CD4-positive, alpha-beta memory T cell (primary cell): ENCODE results near the gene SPARC. TPM values are rescaled to one million over a fixed set of nuclear protein-coding genes. Genes with fewer than 3 reads are reported as not detected.

Experiments used
- CTCF ChIA-PET: fragments of 350-600 bp; sonication (Branson Sonifier 250); formaldehyde crosslinking; loops from one replicate; lab custom pipeline; 2021; ENCODE audit warnings: inconsistent platforms; ENCODE audit not compliant: partially characterized antibody; lab: Charles Lee
- POLR2A ChIA-PET: fragments of 350-600 bp; sonication (Branson Sonifier 250); formaldehyde crosslinking; loops from one replicate; lab custom pipeline; 2021; ENCODE audit not compliant: partially characterized antibody; lab: Charles Lee
- DNase-seq, 5 donors: peaks; one replicate each; pipeline versions ENCODE4 v3.0.0 to v3.0.0-alpha.2; 2020 to 2022; ENCODE audit warnings: mixed read lengths in 1 of 5
- H3K27ac ChIP-seq: one replicate; pipeline ENCODE4 v1.7.0; 2013; ENCODE audit warnings: low read depth, low read length
- H3K27me3 ChIP-seq: 2 replicates; pipeline ENCODE4 v1.7.0; 2013; ENCODE audit warnings: mild to moderate bottlenecking, low read length, moderate library complexity; ENCODE audit not compliant: insufficient read depth
- H3K36me3 ChIP-seq: 2 replicates; pipeline ENCODE4 v1.7.0; 2013; ENCODE audit warnings: mild to moderate bottlenecking, low read length, moderate library complexity; ENCODE audit not compliant: insufficient read depth
- H3K4me1 ChIP-seq: 2 replicates; pipeline ENCODE4 v1.7.0; 2013; ENCODE audit warnings: mild to moderate bottlenecking, low read length, moderate library complexity; ENCODE audit not compliant: insufficient read depth
- H3K4me3 ChIP-seq, 2 donors: one replicate each; pipeline ENCODE4 v1.7.0; 2013; ENCODE audit warnings: low read length in 2 of 2, mild to moderate bottlenecking in 1 of 2
- H3K9me3 ChIP-seq, 2 donors: one replicate each; pipeline ENCODE4 v1.7.0; 2013; ENCODE audit warnings: low read length in 2 of 2, control low read depth in 1 of 2; ENCODE audit not compliant: control insufficient read depth in 1 of 2
- H3K27ac Mint-ChIP-seq, 7 donors: one replicate each; pipeline ENCODE4 v1.8.0; 2020 to 2021; ENCODE audit warnings: mixed read lengths in 7 of 7, mild to moderate bottlenecking in 6 of 7, inconsistent platforms in 3 of 7, moderate library complexity in 3 of 7
- H3K27me3 Mint-ChIP-seq, 2 donors: one replicate each; pipeline ENCODE4 v1.8.0; 2020 to 2021; ENCODE audit warnings: mixed read lengths in 2 of 2
- H3K36me3 Mint-ChIP-seq, 2 donors: one replicate each; pipeline ENCODE4 v1.8.0; 2020 to 2021; ENCODE audit warnings: mixed read lengths in 2 of 2, inconsistent platforms in 1 of 2, mild to moderate bottlenecking in 1 of 2
- H3K4me1 Mint-ChIP-seq, 4 donors: one replicate each; pipeline ENCODE4 v1.8.0; 2020 to 2021; ENCODE audit warnings: mixed read lengths in 4 of 4, mild to moderate bottlenecking in 1 of 4
- H3K4me3 Mint-ChIP-seq, 8 donors: one replicate each; pipeline ENCODE4 v1.8.0; 2020 to 2021; ENCODE audit warnings: mixed read lengths in 8 of 8, mild to moderate bottlenecking in 7 of 8, moderate library complexity in 6 of 8, inconsistent platforms in 3 of 8
- H3K9me3 Mint-ChIP-seq, 8 donors: one replicate each; pipeline ENCODE4 v1.8.0; 2020 to 2021; ENCODE audit warnings: mixed read lengths in 8 of 8, mild to moderate bottlenecking in 5 of 8, inconsistent platforms in 3 of 8, moderate library complexity in 1 of 8
- intact Hi-C: fragments of 100-400 bp; cut with micrococcal nuclease; formaldehyde crosslinking; loops from one replicate; pipeline ENCODE4 v1.15.1; 2023
- polyA plus RNA-seq, 2 donors: library from polyadenylated mRNA; unstranded; fragments of 300-500 nt; fragmentation: Illumina TruSeq; gene quantifications; one replicate each; pipeline ENCODE4 v1.2.3, GENCODE V29; 2021
- total RNA-seq, 2 experiments: library from RNA; stranded (reverse); gene quantifications; one replicate each; pipeline ENCODE4 v1.2.3, GENCODE V29; 2021

The SPARC gene
- total and polyA plus RNA-seq, 4 experiments from 2014 or later = 0.19 to 0.47 (median 0.37) TPM; not detected in 1

- no peaks in the 10 kb centered on the region for H3K36me3 Mint-ChIP-seq
- H3K9me3 Mint-ChIP-seq = no peaks in the 10 kb centered on the region
- ChIA-PET POLR2A (no interaction called here), CTCF (no interaction called here)
- Histone ChIP-seq H3K4me3 (no peak overlapping the region), H3K27ac (no peak overlapping the region), H3K4me1 (no peaks in the 10 kb centered on the region), H3K27me3 (no peaks in the 10 kb centered on the region), H3K9me3 (no peaks in the 10 kb centered on the region), H3K36me3 (no peaks in the 10 kb centered on the region)
- DNase-seq = no peak
- no peak overlapping the region for H3K27ac Mint-ChIP-seq
- intact Hi-C loops = no loop called here
- no peak overlapping the region for H3K4me3 Mint-ChIP-seq
- no peaks in the 10 kb centered on the region for H3K4me1 Mint-ChIP-seq
- H3K27me3 Mint-ChIP-seq = peaks cover 5 to 7% of the 10 kb centered on the region in 2 donors
These were observed 52.8 kb downstream of the SPARC start for GRCh38 chr5:151633892-151634291.

DNA sequence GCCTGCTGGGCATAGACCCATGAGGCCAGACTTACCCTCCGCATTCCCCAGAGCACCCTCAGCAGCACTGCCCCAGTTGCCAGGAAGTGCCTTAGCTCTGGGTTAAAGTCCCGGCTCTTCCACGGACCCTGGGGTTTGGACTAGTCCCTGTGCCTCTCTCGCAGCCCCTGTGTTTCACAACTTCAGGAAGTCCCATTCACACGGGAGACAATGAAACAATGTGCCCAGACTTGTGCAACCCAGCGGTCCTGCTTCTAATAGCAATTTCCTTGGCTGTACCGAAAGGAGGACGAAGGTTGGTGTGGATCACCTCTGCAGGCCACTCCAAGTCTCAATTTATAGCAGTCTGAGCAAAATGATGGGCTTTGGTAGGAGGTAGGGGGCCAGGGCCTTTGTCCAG is 53.8 kb downstream of the SPARC start:
- no peak for DNase-seq
- Histone ChIP-seq H3K9me3 (no peaks in the 10 kb centered on the region), H3K36me3 (no peaks in the 10 kb centered on the region), H3K4me3 (no peak overlapping the region), H3K4me1 (no peaks in the 10 kb centered on the region), H3K27ac (no peak overlapping the region), H3K27me3 (no peaks in the 10 kb centered on the region)
- ChIA-PET POLR2A (no interaction called here), CTCF (no interaction called here)
- H3K4me1 Mint-ChIP-seq = no peaks in the 10 kb centered on the region
- no peak overlapping the region for H3K4me3 Mint-ChIP-seq
- peak overlapping the region in 1 of 7 donors; percentile 19 for H3K27ac Mint-ChIP-seq
- H3K9me3 Mint-ChIP-seq = no peaks in the 10 kb centered on the region
- intact Hi-C loops = no loop called here
- H3K27me3 Mint-ChIP-seq = peaks cover 4 to 5% of the 10 kb centered on the region in 2 donors
- H3K36me3 Mint-ChIP-seq = no peaks in the 10 kb centered on the region

- no peaks in the 10 kb centered on the region for H3K9me3 Mint-ChIP-seq
- Histone ChIP-seq H3K4me3 (no peak overlapping the region), H3K36me3 (no peaks in the 10 kb centered on the region), H3K27me3 (no peaks in the 10 kb centered on the region), H3K9me3 (no peaks in the 10 kb centered on the region), H3K4me1 (no peaks in the 10 kb centered on the region), H3K27ac (no peak overlapping the region)
- intact Hi-C loops = no loop called here
- no peaks in the 10 kb centered on the region for H3K4me1 Mint-ChIP-seq
- H3K27ac Mint-ChIP-seq = no peak overlapping the region
- DNase-seq = no peak
- no peak overlapping the region for H3K4me3 Mint-ChIP-seq
- peaks cover 4 to 5% of the 10 kb centered on the region in 2 donors for H3K27me3 Mint-ChIP-seq
- ChIA-PET CTCF (no interaction called here), POLR2A (no interaction called here)
- no peaks in the 10 kb centered on the region for H3K36me3 Mint-ChIP-seq
These were observed 54.2 kb downstream of the SPARC start for GRCh38 chr5:151632524-151632923.

DNA sequence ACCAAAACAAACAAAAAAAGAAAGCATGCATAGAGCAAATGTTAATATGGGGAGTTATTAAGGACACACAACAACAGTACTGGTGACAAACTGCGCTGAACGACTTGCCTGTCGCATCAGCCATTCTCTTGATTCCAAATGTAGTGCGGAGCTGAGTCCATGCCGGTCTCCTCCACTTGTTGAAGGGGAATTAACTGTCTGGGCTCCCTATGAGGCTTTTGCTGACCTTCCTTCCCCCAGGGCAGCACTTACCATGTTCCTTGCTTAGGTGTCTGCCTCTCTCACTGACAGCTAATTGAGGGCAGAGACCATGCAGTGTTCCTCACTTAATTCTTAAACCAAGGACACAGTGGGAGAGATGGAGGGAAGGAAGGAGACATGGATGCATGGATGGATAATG is 54.8 kb downstream of the SPARC start:
- H3K27me3 Mint-ChIP-seq = peaks cover 4 to 5% of the 10 kb centered on the region in 2 donors
- H3K27ac ChIP-seq = no peak overlapping the region
- H3K27me3 ChIP-seq = no peaks in the 10 kb centered on the region
- no peaks in the 10 kb centered on the region for H3K9me3 Mint-ChIP-seq
- no peaks in the 10 kb centered on the region for H3K36me3 Mint-ChIP-seq
- H3K36me3 ChIP-seq = no peaks in the 10 kb centered on the region
- intact Hi-C loops = no loop called here
- no peaks in the 10 kb centered on the region for H3K4me1 ChIP-seq
- CTCF ChIA-PET = no interaction called here
- DNase-seq = no peak
- H3K4me3 ChIP-seq = no peak overlapping the region
- no peak overlapping the region for H3K27ac Mint-ChIP-seq
- no peak overlapping the region for H3K4me3 Mint-ChIP-seq
- no peaks in the 10 kb centered on the region for H3K9me3 ChIP-seq
- POLR2A ChIA-PET = no interaction called here
- H3K4me1 Mint-ChIP-seq = no peaks in the 10 kb centered on the region

GRCh38 chr5:151630088-151630487 is 56.6 kb downstream of the SPARC start:
- Histone ChIP-seq H3K4me1 (no peaks in the 10 kb centered on the region), H3K27ac (no peak overlapping the region), H3K4me3 (no peak overlapping the region), H3K36me3 (no peaks in the 10 kb centered on the region), H3K27me3 (no peaks in the 10 kb centered on the region), H3K9me3 (no peaks in the 10 kb centered on the region)
- POLR2A ChIA-PET = no interaction called here
- CTCF ChIA-PET = no interaction called here
- H3K4me1 Mint-ChIP-seq = no peaks in the 10 kb centered on the region
- H3K27ac Mint-ChIP-seq = no peak overlapping the region
- H3K4me3 Mint-ChIP-seq = no peak overlapping the region
- H3K27me3 Mint-ChIP-seq = peaks cover 4 to 5% of the 10 kb centered on the region in 2 donors
- DNase-seq = no peak
- no peaks in the 10 kb centered on the region for H3K9me3 Mint-ChIP-seq
- intact Hi-C loops = no loop called here
- H3K36me3 Mint-ChIP-seq = no peaks in the 10 kb centered on the region

- H3K27ac Mint-ChIP-seq = no peak overlapping the region
- intact Hi-C loops = no loop called here
- no peaks in the 10 kb centered on the region for H3K9me3 ChIP-seq
- H3K27me3 Mint-ChIP-seq = peaks cover 7 to 8% of the 10 kb centered on the region in 2 donors
- no peaks in the 10 kb centered on the region for H3K27me3 ChIP-seq
- no peak for DNase-seq
- no peaks in the 10 kb centered on the region for H3K36me3 ChIP-seq
- ChIA-PET CTCF (interaction anchor here (1.8 kb wide), 1 partner anchor 31 kb away, joined by 3 read pairs; no protein-coding TSS in a partner anchor), POLR2A (no interaction called here)
- H3K4me3 ChIP-seq = no peak overlapping the region
- no peak overlapping the region for H3K27ac ChIP-seq
- H3K4me1 Mint-ChIP-seq = no peaks in the 10 kb centered on the region
- no peaks in the 10 kb centered on the region for H3K36me3 Mint-ChIP-seq
- H3K4me1 ChIP-seq = no peaks in the 10 kb centered on the region
- no peak overlapping the region for H3K4me3 Mint-ChIP-seq
- H3K9me3 Mint-ChIP-seq = no peaks in the 10 kb centered on the region
These were observed 58.4 kb downstream of the SPARC start for GRCh38 chr5:151628112-151628823.

DNA sequence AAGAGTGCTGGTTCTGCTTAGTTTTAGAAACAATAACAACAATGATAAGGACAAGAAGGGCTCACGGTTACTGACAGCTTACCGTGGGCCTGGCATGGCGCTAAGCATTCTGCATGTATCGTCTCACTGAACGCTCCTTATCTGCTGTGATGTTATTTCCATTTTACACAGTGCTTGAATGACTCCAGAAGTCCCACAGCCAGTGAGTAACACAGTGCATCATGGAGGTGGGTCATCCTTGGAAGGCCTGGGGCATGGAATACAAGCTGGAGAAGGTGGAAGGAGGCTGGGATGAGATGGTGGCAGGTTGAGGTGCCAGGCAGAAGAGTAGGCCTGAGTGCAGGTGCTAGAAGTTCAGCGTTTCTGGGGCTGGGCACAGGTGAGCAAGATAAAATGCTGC is 59.1 kb downstream of the SPARC start:
- H3K27me3 ChIP-seq = no peaks in the 10 kb centered on the region
- POLR2A ChIA-PET = no interaction called here

More for the DNA sequence above, 59.1 kb downstream of the SPARC start:
- H3K27ac Mint-ChIP-seq = no peak overlapping the region
- no peaks in the 10 kb centered on the region for H3K4me1 ChIP-seq
- no peaks in the 10 kb centered on the region for H3K9me3 ChIP-seq
- no peaks in the 10 kb centered on the region for H3K36me3 ChIP-seq
- H3K27me3 Mint-ChIP-seq = peaks cover 7 to 8% of the 10 kb centered on the region in 2 donors
- CTCF ChIA-PET = interaction anchor here (1.8 kb wide), 1 partner anchor 31 kb away, joined by 3 read pairs; no protein-coding TSS in a partner anchor
- no peak for DNase-seq
- intact Hi-C loops = no loop called here
- H3K36me3 Mint-ChIP-seq = no peaks in the 10 kb centered on the region
- no peak overlapping the region for H3K27ac ChIP-seq
- no peak overlapping the region for H3K4me3 Mint-ChIP-seq
- H3K9me3 Mint-ChIP-seq = no peaks in the 10 kb centered on the region
- H3K4me3 ChIP-seq = no peak overlapping the region
- no peaks in the 10 kb centered on the region for H3K4me1 Mint-ChIP-seq
